HepG2 (cell line): ENCODE measurements around the gene MAPK6. TPM values are rescaled to one million over a fixed set of nuclear protein-coding genes. Genes with fewer than 3 reads are reported as not detected.

Experiments
- AHR ChIP-seq: IDR thresholded peaks from 2 replicates; pipeline ENCODE4 v1.6.1; 2018; ENCODE audit warnings: missing genetic modification reagents, missing compliant biosample characterization
- ARNTL ChIP-seq: sonication (generic); formaldehyde crosslinking; IDR thresholded peaks from 2 replicates; pipeline ENCODE4 v1.4.0; 2020; ENCODE audit warnings: mild to moderate bottlenecking, missing genetic modification reagents
- CEBPB ChIP-seq: IDR thresholded peaks from 2 replicates; pipeline ENCODE4 v1.6.1; 2011; ENCODE audit warnings: low read depth, low read length, improper control_type of control experiment, borderline replicate concordance
- CHD4 ChIP-seq: fragments of 200-600 bp; sonication (generic); IDR thresholded peaks from 2 replicates; pipeline ENCODE4 v1.7.0; 2017; ENCODE audit warnings: mild to moderate bottlenecking, low read length, borderline replicate concordance
- DMAP1 ChIP-seq: IDR thresholded peaks from 2 replicates; pipeline ENCODE4 v1.6.1; 2016
- EZH2 ChIP-seq: conservative IDR thresholded peaks from 2 replicates; pipeline ENCODE4 v1.6.1; 2012; ENCODE audit warnings: mild to moderate bottlenecking, low read depth, low read length, moderate library complexity
- FOSL1 ChIP-seq: sonication (generic); formaldehyde crosslinking; IDR thresholded peaks from 2 replicates; pipeline ENCODE4 v1.9.0; 2021; ENCODE audit warnings: missing genetic modification reagents, borderline replicate concordance
- KDM6A ChIP-seq: IDR thresholded peaks from 2 replicates; pipeline ENCODE4 v1.6.1; 2016; ENCODE audit warnings: low read depth
- MXD1 ChIP-seq: sonication (generic); formaldehyde crosslinking; IDR thresholded peaks from 2 replicates; pipeline ENCODE4 v1.4.0; 2020; ENCODE audit warnings: mild to moderate bottlenecking, missing genetic modification reagents
- NAIF1 ChIP-seq: sonication (generic); formaldehyde crosslinking; IDR thresholded peaks from 2 replicates; pipeline ENCODE4 v1.5.0; 2020; ENCODE audit warnings: mild to moderate bottlenecking, missing genetic modification reagents, borderline replicate concordance
- NR2C2 ChIP-seq: sonication (generic); formaldehyde crosslinking; IDR thresholded peaks from 2 replicates; pipeline ENCODE4 v1.4.0; 2020; ENCODE audit warnings: missing genetic modification reagents, mild to moderate bottlenecking, moderate library complexity, borderline replicate concordance
- SIN3B ChIP-seq: fragments of 150-350 bp; IDR thresholded peaks from 2 replicates; pipeline ENCODE4 v1.6.1; 2014; ENCODE audit warnings: low read length
- SMC3 ChIP-seq: IDR thresholded peaks from 2 replicates; pipeline ENCODE4 v1.6.1; 2011; ENCODE audit warnings: low read length, improper control_type of control experiment
- SPEN ChIP-seq: sonication (generic); formaldehyde crosslinking; IDR thresholded peaks from 2 replicates; pipeline ENCODE4 v1.5.1; 2020; ENCODE audit warnings: low read depth, mild to moderate bottlenecking, missing genetic modification reagents
- SSRP1 ChIP-seq: IDR thresholded peaks from 2 replicates; pipeline ENCODE4 v1.6.1; 2016; ENCODE audit warnings: control low read depth
- TRIM24 ChIP-seq: sonication (generic); formaldehyde crosslinking; IDR thresholded peaks from 2 replicates; pipeline ENCODE4 v1.8.0; 2022; ENCODE audit warnings: mild to moderate bottlenecking, missing genetic modification reagents
- ZBTB34 ChIP-seq: sonication (generic); formaldehyde crosslinking; IDR thresholded peaks from 2 replicates; pipeline ENCODE4 v1.8.0; 2022; ENCODE audit warnings: mild to moderate bottlenecking, missing genetic modification reagents
- ZBTB38 ChIP-seq: sonication (generic); formaldehyde crosslinking; IDR thresholded peaks from 2 replicates; pipeline ENCODE4 v1.5.1; 2020; ENCODE audit warnings: mild to moderate bottlenecking, missing genetic modification reagents
- ZHX2 ChIP-seq, 2 experiments: sonication (generic) in 1 of 2; formaldehyde crosslinking in 1 of 2; IDR thresholded peaks; 2 replicates each; pipeline versions ENCODE4 v1.6.1 to v1.9.0; 2014 to 2022; ENCODE audit warnings: antibody characterized with exemption in 1 of 2, borderline replicate concordance in 1 of 2, inconsistent platforms in 1 of 2, low read depth in 1 of 2, missing genetic modification reagents in 1 of 2
- ZNF614 ChIP-seq: IDR thresholded peaks from 2 replicates; pipeline ENCODE4 v1.6.1; 2018; ENCODE audit warnings: missing biosample characterization, missing genetic modification reagents, inconsistent platforms, borderline replicate concordance
- ZNF724P ChIP-seq: sonication (generic); formaldehyde crosslinking; IDR thresholded peaks from 2 replicates; pipeline ENCODE4 v1.8.0; 2022; ENCODE audit warnings: missing genetic modification reagents, borderline replicate concordance
- ZNF777 ChIP-seq: sonication (generic); formaldehyde crosslinking; IDR thresholded peaks from 2 replicates; pipeline ENCODE4 v1.4.0; 2020; ENCODE audit warnings: missing genetic modification reagents
- ZNF816 ChIP-seq: sonication (generic); formaldehyde crosslinking; IDR thresholded peaks from 2 replicates; pipeline ENCODE4 v1.8.0; 2022; ENCODE audit warnings: missing genetic modification reagents, mild to moderate bottlenecking, borderline replicate concordance
- polyA plus RNA-seq, 8 experiments: library from polyadenylated mRNA; depleted of rRNA in 3 of 8; stranded (reverse) in 7 of 8; unstranded in 1 of 8; fragments of >200 nt; fragmentation: Illumina TruSeq in 4 of 8; extraction: Trizol in 4 of 8; gene quantifications; 2 replicates each; pipeline versions ENCODE4 v1.2.1 to v1.2.3, GENCODE V29; 2011 to 2016; ENCODE audit warnings: low read depth in 4 of 8, missing spikeins in 1 of 8, mixed read lengths in 1 of 8; ENCODE audit not compliant: insufficient read depth in 1 of 8
- total RNA-seq, 5 experiments: library from RNA; depleted of rRNA; stranded (reverse); fragments of >200 nt; fragmentation: Illumina TruSeq; extraction: Trizol; gene quantifications; 2 replicates each; pipeline ENCODE4 v1.2.3, GENCODE V29; 2016; ENCODE audit warnings: low read depth in 1 of 5

Gene MAPK6
- total and polyA plus RNA-seq, 2 of the 13 experiments (the other 11 are each of a cell fraction or from before 2014, with no cell fraction given), result 89.5 to 99.7 TPM

- TF ChIP-seq NR2C2 (CRISPR knock-in tag), result peak; percentile 32; the same call in 1 of the 2 replicates
- TF ChIP-seq ZBTB34 (CRISPR knock-in tag), result peak; percentile 39; the same call in 1 of the 2 replicates
- no peak for TF ChIP-seq CHD4
- peak; percentile 43; the same call in 1 of the 2 replicates for TF ChIP-seq ZBTB38 (CRISPR knock-in tag)
- TF ChIP-seq KDM6A (CRISPR knock-in tag), result no peak
- TF ChIP-seq DMAP1 (CRISPR knock-in tag), result peak; percentile 34; the same call in 1 of the 2 replicates
- TF ChIP-seq SMC3, result no peak
- no peak for TF ChIP-seq AHR
- no peak for TF ChIP-seq ZNF614 (CRISPR knock-in tag)
- TF ChIP-seq SSRP1 (CRISPR knock-in tag), result no peak
- peak; percentile 29; the same call in 1 of the 2 replicates for TF ChIP-seq SIN3B
- no peak for TF ChIP-seq ZHX2 (IDR thresholded peaks at IDR 0.05; ENCODE audit: low read depth)
- no peak; the same call in 1 of the 2 replicates for TF ChIP-seq ZHX2 (CRISPR knock-in tag; IDR thresholded peaks at IDR 0.05; ENCODE audit: borderline replicate concordance)
- TF ChIP-seq ZNF777, result peak; percentile 39; the same call in 1 of the 2 replicates
- TF ChIP-seq TRIM24 (CRISPR knock-in tag), result no peak; the same call in 1 of the 2 replicates
- no peak for TF ChIP-seq EZH2
- TF ChIP-seq SPEN, result no peak
- peak; percentile 29; the same call in 1 of the 2 replicates for TF ChIP-seq CEBPB
- no peak for TF ChIP-seq ZNF724P (CRISPR knock-in tag)
- TF ChIP-seq NAIF1 (CRISPR knock-in tag), result no peak
- 0 out of 2 replicates have a peak, but pooled peaks have one; percentile 28 for TF ChIP-seq ARNTL
- no peak for TF ChIP-seq FOSL1
- no peak for TF ChIP-seq ZNF816 (CRISPR knock-in tag)
- no peak for TF ChIP-seq MXD1 (CRISPR knock-in tag)
These were observed 588 bp downstream of the MAPK6 start (continued) for GRCh38 chr15:52019394-52020220.
